ENCODE data around the gene RASL10A.

Gene RASL10A

GRCh38 chr22:29284196-29284595, 31.3 kb downstream of the RASL10A start:
- Mint-ChIP-seq H3K4me1 (peaks cover 19% of the 10 kb centered on the region), H3K9me3 (no peaks in the 10 kb centered on the region), H3K36me3 (peaks cover 100% of the 10 kb centered on the region), H3K27ac (no peak overlapping the region), H3K4me3 (no peak overlapping the region)
- DNase-seq (ENCODE audit: low spot score in 2 of 2) (no peak), ATAC-seq (no peak)

- ATAC-seq (no peak), DNase-seq (ENCODE audit: low spot score in 2 of 2) (no peak)
- H3K4me1 Mint-ChIP-seq: peaks cover 55% of the 10 kb centered on the region
- H3K36me3 Mint-ChIP-seq: peaks cover 100% of the 10 kb centered on the region
- no peaks in the 10 kb centered on the region for H3K9me3 Mint-ChIP-seq
- H3K4me3 Mint-ChIP-seq: no peak overlapping the region
- H3K27ac Mint-ChIP-seq: peak overlapping the region; percentile 41
These were observed 37.6 kb downstream of the RASL10A start for GRCh38 chr22:29277927-29278326.

- peaks cover 73% of the 10 kb centered on the region for H3K4me1 Mint-ChIP-seq
These were observed 39.5 kb downstream of the RASL10A start for GRCh38 chr22:29275819-29276565.

GRCh38 chr22:29275167-29275566, 40.3 kb downstream of the RASL10A start:
- H3K9me3 Mint-ChIP-seq: no peaks in the 10 kb centered on the region
- H3K4me3 Mint-ChIP-seq: no peak overlapping the region
- peak overlapping the region; percentile 48 for H3K27ac Mint-ChIP-seq
- H3K4me1 Mint-ChIP-seq: peaks cover 81% of the 10 kb centered on the region
- DNase-seq (ENCODE audit: low spot score in 2 of 2) (no peak), ATAC-seq (no peak)
- peaks cover 100% of the 10 kb centered on the region for H3K36me3 Mint-ChIP-seq

More at GRCh38 chr22:29275819-29276565, 39.5 kb downstream of the RASL10A start:
- no peak overlapping the region for H3K4me3 Mint-ChIP-seq
- DNase-seq (ENCODE audit: low spot score in 2 of 2) (no peak), ATAC-seq (no peak)
- peak overlapping the region; percentile 71 for H3K27ac Mint-ChIP-seq
- peaks cover 100% of the 10 kb centered on the region for H3K36me3 Mint-ChIP-seq
- H3K9me3 Mint-ChIP-seq: no peaks in the 10 kb centered on the region

- peaks cover 79% of the 10 kb centered on the region for H3K4me1 Mint-ChIP-seq
- no peak for DNase-seq (ENCODE audit: low spot score in 2 of 2)
These were observed 42.9 kb downstream of the RASL10A start for GRCh38 chr22:29272624-29273023.

GRCh38 chr22:29270475-29271271, 44.8 kb downstream of the RASL10A start:
- H3K9me3 Mint-ChIP-seq: no peaks in the 10 kb centered on the region
- ATAC-seq: no peak

More at GRCh38 chr22:29272624-29273023, 42.9 kb downstream of the RASL10A start:
- ATAC-seq: no peak
- Mint-ChIP-seq H3K9me3 (no peaks in the 10 kb centered on the region), H3K4me3 (no peak overlapping the region), H3K36me3 (peaks cover 100% of the 10 kb centered on the region), H3K27ac (no peak overlapping the region)

GRCh38 chr22:29269731-29270474, 45.6 kb downstream of the RASL10A start:
- H3K27ac Mint-ChIP-seq: peak overlapping the region; percentile 100
- ATAC-seq (no peak), DNase-seq (ENCODE audit: low spot score in 2 of 2) (no peak)
- H3K9me3 Mint-ChIP-seq: no peaks in the 10 kb centered on the region
- H3K36me3 Mint-ChIP-seq: peaks cover 87% of the 10 kb centered on the region
- H3K4me3 Mint-ChIP-seq: peak overlapping the region; percentile 89
- H3K4me1 Mint-ChIP-seq: peaks cover 68% of the 10 kb centered on the region

More at GRCh38 chr22:29270475-29271271, 44.8 kb downstream of the RASL10A start:
- H3K36me3 Mint-ChIP-seq: peaks cover 93% of the 10 kb centered on the region
- H3K4me1 Mint-ChIP-seq: peaks cover 76% of the 10 kb centered on the region
- H3K27ac Mint-ChIP-seq: peak overlapping the region; percentile 100
- no peak for DNase-seq (ENCODE audit: low spot score in 2 of 2)
- H3K4me3 Mint-ChIP-seq: peak overlapping the region; percentile 89

GRCh38 chr22:29269230-29269604, 46.3 kb downstream of the RASL10A start:
- DNase-seq (ENCODE audit: low spot score in 2 of 2) (no peak), ATAC-seq (no peak)
- peak overlapping the region; percentile 89 for H3K4me3 Mint-ChIP-seq
- H3K4me1 Mint-ChIP-seq: peaks cover 61% of the 10 kb centered on the region
- peaks cover 87% of the 10 kb centered on the region for H3K36me3 Mint-ChIP-seq
- H3K27ac Mint-ChIP-seq: peak overlapping the region; percentile 100
- no peaks in the 10 kb centered on the region for H3K9me3 Mint-ChIP-seq

- no peaks in the 10 kb centered on the region for H3K9me3 Mint-ChIP-seq
These were observed 46.8 kb downstream of the RASL10A start for GRCh38 chr22:29268511-29269229.

GRCh38 chr22:29267858-29268510, 47.5 kb downstream of the RASL10A start, which contains the start of the genes EWSR1 and RHBDD3:
EWSR1 (plus strand) TSS chr22:29268268; CDS start chr22:29268337, 69 bp downstream.
RHBDD3 (minus strand) TSS chr22:29267981; CDS start chr22:29265626, 2,355 bp downstream.
- no peaks in the 10 kb centered on the region for H3K9me3 Mint-ChIP-seq
- peak within 1 kb of the TSS; percentile 100 for H3K27ac Mint-ChIP-seq
- peak; percentile 95 for ATAC-seq
- DNase-seq (ENCODE audit: low spot score in 2 of 2): peak; percentile 100
- peaks cover 49% of the 10 kb centered on the region for H3K4me1 Mint-ChIP-seq
- peaks cover 75% of the 10 kb centered on the region for H3K36me3 Mint-ChIP-seq
- H3K4me3 Mint-ChIP-seq: peak within 1 kb of the TSS; percentile 89

More at GRCh38 chr22:29268511-29269229, 46.8 kb downstream of the RASL10A start:
- Mint-ChIP-seq H3K4me1 (peaks cover 56% of the 10 kb centered on the region), H3K27ac (peak overlapping the region; percentile 100), H3K4me3 (peak overlapping the region; percentile 89), H3K36me3 (peaks cover 82% of the 10 kb centered on the region)
- ATAC-seq: peak; percentile 46
- DNase-seq (ENCODE audit: low spot score in 2 of 2): peak in 1 of 2 donors; percentile 76

GRCh38 chr22:29267462-29267857, 48.0 kb downstream of the RASL10A start:
- Mint-ChIP-seq H3K27ac (peak overlapping the region; percentile 100), H3K9me3 (no peaks in the 10 kb centered on the region), H3K36me3 (peaks cover 70% of the 10 kb centered on the region), H3K4me1 (peaks cover 45% of the 10 kb centered on the region), H3K4me3 (peak overlapping the region; percentile 89)
- ATAC-seq: no peak
- no peak for DNase-seq (ENCODE audit: low spot score in 2 of 2)

- Mint-ChIP-seq H3K27ac (peak overlapping the region; percentile 100), H3K9me3 (no peaks in the 10 kb centered on the region), H3K4me1 (peaks cover 39% of the 10 kb centered on the region), H3K4me3 (peak overlapping the region; percentile 89), H3K36me3 (peaks cover 64% of the 10 kb centered on the region)
- ATAC-seq (no peak), DNase-seq (ENCODE audit: low spot score in 2 of 2) (peak in 1 of 2 donors; percentile 64)
These were observed 48.7 kb downstream of the RASL10A start for GRCh38 chr22:29266564-29267461.

- no peak for DNase-seq (ENCODE audit: low spot score in 2 of 2)
- H3K36me3 Mint-ChIP-seq: peaks cover 55% of the 10 kb centered on the region
- H3K27ac Mint-ChIP-seq: peak overlapping the region; percentile 100
- H3K4me1 Mint-ChIP-seq: peaks cover 31% of the 10 kb centered on the region
- H3K9me3 Mint-ChIP-seq: no peaks in the 10 kb centered on the region
- H3K4me3 Mint-ChIP-seq: peak overlapping the region; percentile 89
- ATAC-seq: no peak
These were observed 49.6 kb downstream of the RASL10A start for GRCh38 chr22:29265929-29266328.

Data from stimulated activated effector memory CD8-positive, alpha-beta T cell treated with anti-CD3 and anti-CD28 coated beads, Interleukin-12 subunit alpha, Interleukin-12 subunit beta, amount 100 ng/mL, for 72 hours (primary cell).